Measurements from ENCODE around the gene PTBP3. TPM values are rescaled to one million over a fixed set of nuclear protein-coding genes. Genes with fewer than 3 reads are reported as not detected.

PTBP3 gene
- total RNA-seq, 1 donor from 2014 or later: 21.3 TPM

DNA sequence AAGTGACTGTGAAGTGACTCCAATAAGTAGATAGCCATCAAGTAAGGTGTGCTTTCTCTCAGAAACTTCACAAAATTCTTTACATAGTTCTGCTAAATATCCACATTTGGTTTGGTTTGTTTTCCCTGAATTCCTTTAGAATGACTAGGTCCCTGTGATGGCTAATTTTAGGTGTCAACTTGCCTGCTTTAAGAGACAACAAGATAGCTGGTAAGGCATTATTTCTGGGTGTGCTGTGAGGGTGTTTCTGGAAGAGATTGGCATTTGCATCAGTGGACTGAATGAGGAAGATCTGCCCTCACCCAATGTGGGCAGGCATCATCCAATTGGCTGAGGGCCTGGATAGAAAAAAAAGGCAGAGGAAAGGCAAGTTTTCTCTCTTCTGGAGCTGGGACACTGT is 8.3 kb upstream of the PTBP3 start:
- intact Hi-C loops (cut with DNase I): no loop called here
- Histone ChIP-seq H3K4me1 (peaks cover 0 to 8% of the 10 kb centered on the region in 2 donors), H3K9me3 (no peaks in the 10 kb centered on the region), H3K27ac (peak overlapping the region in 1 of 2 donors; percentile 49), H3K4me3 (no peak overlapping the region), H3K27me3 (no peaks in the 10 kb centered on the region), H3K36me3 (no peaks in the 10 kb centered on the region)
- TF ChIP-seq, protein P1, sequence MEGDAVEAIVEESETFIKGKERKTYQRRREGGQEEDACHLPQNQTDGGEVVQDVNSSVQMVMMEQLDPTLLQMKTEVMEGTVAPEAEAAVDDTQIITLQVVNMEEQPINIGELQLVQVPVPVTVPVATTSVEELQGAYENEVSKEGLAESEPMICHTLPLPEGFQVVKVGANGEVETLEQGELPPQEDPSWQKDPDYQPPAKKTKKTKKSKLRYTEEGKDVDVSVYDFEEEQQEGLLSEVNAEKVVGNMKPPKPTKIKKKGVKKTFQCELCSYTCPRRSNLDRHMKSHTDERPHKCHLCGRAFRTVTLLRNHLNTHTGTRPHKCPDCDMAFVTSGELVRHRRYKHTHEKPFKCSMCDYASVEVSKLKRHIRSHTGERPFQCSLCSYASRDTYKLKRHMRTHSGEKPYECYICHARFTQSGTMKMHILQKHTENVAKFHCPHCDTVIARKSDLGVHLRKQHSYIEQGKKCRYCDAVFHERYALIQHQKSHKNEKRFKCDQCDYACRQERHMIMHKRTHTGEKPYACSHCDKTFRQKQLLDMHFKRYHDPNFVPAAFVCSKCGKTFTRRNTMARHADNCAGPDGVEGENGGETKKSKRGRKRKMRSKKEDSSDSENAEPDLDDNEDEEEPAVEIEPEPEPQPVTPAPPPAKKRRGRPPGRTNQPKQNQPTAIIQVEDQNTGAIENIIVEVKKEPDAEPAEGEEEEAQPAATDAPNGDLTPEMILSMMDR (IDR thresholded peaks at IDR 0.05): no peak
- DNase-seq (ENCODE audit: low spot score in 2 of 2): no peak

DNA sequence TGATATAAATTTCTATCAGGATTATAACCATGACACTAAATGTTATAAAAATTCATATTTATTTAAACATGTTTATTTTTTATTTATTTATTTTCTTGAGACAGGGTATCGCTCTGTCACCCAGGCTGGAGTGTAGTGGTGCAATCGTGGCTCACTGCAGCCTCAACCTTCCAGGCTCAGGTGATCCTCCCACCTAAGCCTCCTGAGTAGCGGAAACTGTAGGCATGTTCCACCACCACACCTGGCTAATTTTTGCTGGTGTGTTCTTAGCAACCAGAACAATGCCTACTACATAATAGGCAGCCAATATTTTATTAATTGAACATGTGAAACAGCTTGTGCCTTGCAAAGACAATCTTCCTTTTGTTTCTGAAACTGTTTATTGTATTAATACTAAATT is 6.5 kb upstream of the PTBP3 start:
- TF ChIP-seq, protein P1 (IDR thresholded peaks at IDR 0.05): no peak
- Histone ChIP-seq H3K4me1 (peaks cover 0 to 8% of the 10 kb centered on the region in 2 donors), H3K4me3 (no peak overlapping the region), H3K27me3 (no peaks in the 10 kb centered on the region), H3K27ac (no peak overlapping the region), H3K9me3 (no peaks in the 10 kb centered on the region), H3K36me3 (no peaks in the 10 kb centered on the region)
- DNase-seq (ENCODE audit: low spot score in 2 of 2): no peak
- intact Hi-C loops (cut with DNase I): loop anchor here (10.0 kb wide), 1 partner anchor 715 kb away; the partner anchor contains the start of gene ZFP37

DNA sequence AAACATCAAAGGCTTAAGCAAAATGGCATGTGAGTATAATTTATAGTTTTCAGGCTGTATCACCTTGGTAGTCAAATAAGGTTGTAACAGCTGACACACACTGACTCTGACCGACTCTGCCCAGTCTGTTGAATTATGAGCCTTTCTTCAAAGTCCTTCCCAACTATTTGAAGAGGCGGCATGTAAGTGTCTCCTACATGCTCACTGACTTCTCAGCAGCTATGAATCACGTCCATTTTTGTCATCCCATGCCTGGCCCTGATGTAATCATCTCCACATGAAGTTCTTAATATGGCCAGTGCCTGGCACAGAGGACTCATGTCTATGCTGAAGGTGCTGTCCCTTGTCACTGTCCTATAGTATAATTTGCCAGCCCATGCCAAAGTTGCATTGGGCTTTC is 5.1 kb upstream of the PTBP3 start:
- intact Hi-C loops (cut with DNase I): loop anchor here (10.0 kb wide), 1 partner anchor 716 kb away; the partner anchor contains the start of gene ZFP37
- no peaks in the 10 kb centered on the region for H3K27me3 ChIP-seq
- no peak overlapping the region for H3K27ac ChIP-seq
- H3K36me3 ChIP-seq: no peaks in the 10 kb centered on the region
- peaks cover 0 to 8% of the 10 kb centered on the region in 2 donors for H3K4me1 ChIP-seq
- H3K4me3 ChIP-seq: no peak overlapping the region
- TF ChIP-seq, protein P1 (IDR thresholded peaks at IDR 0.05): no peak
- no peaks in the 10 kb centered on the region for H3K9me3 ChIP-seq
- no peak for DNase-seq (ENCODE audit: low spot score in 2 of 2)

DNA sequence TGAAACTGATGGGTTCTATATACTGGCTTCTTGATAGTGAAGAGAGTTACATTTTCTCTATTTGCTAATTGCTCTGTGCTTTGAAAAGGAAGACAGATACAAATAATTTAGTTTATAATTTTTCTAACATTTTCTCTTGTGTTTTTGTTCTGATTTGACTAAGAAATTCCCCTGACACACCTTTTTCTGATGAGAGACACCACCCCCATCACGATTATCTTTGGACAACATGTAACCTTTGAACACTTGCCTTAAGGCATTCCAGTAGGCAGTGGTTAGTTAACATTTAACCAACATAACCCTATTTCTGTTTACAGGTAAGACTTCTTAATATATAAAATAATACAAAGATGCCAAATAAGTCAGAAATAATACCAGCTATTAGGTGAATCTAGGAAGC is 4.1 kb upstream of the PTBP3 start:
- TF ChIP-seq, protein P1 (IDR thresholded peaks at IDR 0.05): no peak
- H3K4me1 ChIP-seq: peaks cover 0 to 8% of the 10 kb centered on the region in 2 donors
- no peak overlapping the region for H3K27ac ChIP-seq
- H3K27me3 ChIP-seq: no peaks in the 10 kb centered on the region
- intact Hi-C loops (cut with DNase I): loop anchor here (10.0 kb wide), 1 partner anchor 717 kb away; the partner anchor contains the start of gene ZFP37
- H3K36me3 ChIP-seq: no peaks in the 10 kb centered on the region
- H3K4me3 ChIP-seq: no peak overlapping the region
- H3K9me3 ChIP-seq: no peaks in the 10 kb centered on the region
- DNase-seq (ENCODE audit: low spot score in 2 of 2): no peak

DNA sequence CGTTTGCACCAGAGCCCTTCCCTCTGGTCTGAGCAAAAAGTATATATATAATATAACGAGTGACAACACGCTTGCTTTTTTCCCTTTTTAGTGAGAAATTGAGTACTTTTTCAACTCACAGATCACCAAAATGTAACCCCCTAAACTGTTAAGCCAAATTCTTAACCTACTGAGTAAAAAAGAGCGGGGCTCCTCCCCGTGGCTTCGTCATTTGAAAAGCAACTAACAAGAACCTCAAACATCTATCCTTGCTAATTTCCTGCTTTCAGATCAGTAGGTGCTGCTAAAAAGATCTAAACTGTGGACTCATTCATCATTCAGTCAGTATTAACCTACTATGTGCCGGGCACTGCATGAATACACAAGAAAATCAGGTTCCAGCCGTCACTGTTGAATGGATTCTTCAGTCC is 1.0 kb upstream of the PTBP3 start:
- Histone ChIP-seq H3K27ac (peak overlapping the region; percentile 90 to 100), H3K27me3 (no peaks in the 10 kb centered on the region), H3K36me3 (no peaks in the 10 kb centered on the region), H3K4me3 (peak overlapping the region; percentile 74 to 95), H3K4me1 (peaks cover 0 to 7% of the 10 kb centered on the region in 2 donors), H3K9me3 (no peaks in the 10 kb centered on the region)
- intact Hi-C loops (cut with DNase I): loop anchor here (5.0 to 10.0 kb wide), 3 partner anchors 153 to 720 kb away; partner anchors contain the start of genes INIP, KIAA1958 and ZFP37
- TF ChIP-seq, protein P1 (IDR thresholded peaks at IDR 0.05): no peak
- DNase-seq (ENCODE audit: low spot score in 2 of 2): no peak
